NCI-H1092 treated with DMSO at 0.1 percent for 48 hours (cell line): ENCODE data around the gene SPTA1.
"Not testable (repeated sequence)": the region's sequence is repeated elsewhere in the genome, so short reads cannot be mapped to it uniquely, and the experiment has no call there.

ENCODE experiments used
- DNase-seq: peaks from one replicate; lab custom pipeline; 2025; lab: John Stamatoyannopoulos, UW

Gene SPTA1

GRCh38 chr1:158686111-158687009, at the start of gene SPTA1:
Gene SPTA1 (minus strand): TSS chr1:158686715. CDS start chr1:158686517, 198 bp downstream.
- no peak for DNase-seq

- no peak for DNase-seq
Measured at GRCh38 chr1:158735848-158736247, 49.3 kb upstream of the SPTA1 start.

GRCh38 chr1:158732524-158732923, 46.0 kb upstream of the SPTA1 start:
- no peak for DNase-seq

- DNase-seq: no peak
Measured at GRCh38 chr1:158731707-158732106, 45.2 kb upstream of the SPTA1 start.

DNA sequence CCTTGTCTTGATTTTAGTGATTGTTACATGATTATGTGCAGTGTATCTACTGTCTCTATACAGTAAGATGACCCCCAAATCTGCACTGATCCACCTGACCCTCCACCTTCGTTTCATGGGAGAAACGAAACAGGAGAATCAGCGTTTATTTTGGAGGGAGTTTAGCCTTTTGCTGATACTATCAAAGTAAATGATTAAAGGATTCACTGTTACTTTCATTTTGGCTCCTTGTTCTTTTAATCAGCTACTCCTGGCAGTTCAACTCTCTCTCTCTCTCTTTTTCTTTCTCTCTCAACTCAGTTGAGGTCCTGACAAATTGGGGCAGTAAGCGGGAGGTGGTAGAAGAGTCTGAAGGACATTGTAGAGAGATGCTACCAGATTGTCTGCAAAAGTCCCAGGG, 43.9 kb upstream of the SPTA1 start:
- DNase-seq: no peak

GRCh38 chr1:158728510-158729225, 42.2 kb upstream of the SPTA1 start:
- DNase-seq: no peak

GRCh38 chr1:158724442-158724841, 37.9 kb upstream of the SPTA1 start:
- DNase-seq: no peak

DNA sequence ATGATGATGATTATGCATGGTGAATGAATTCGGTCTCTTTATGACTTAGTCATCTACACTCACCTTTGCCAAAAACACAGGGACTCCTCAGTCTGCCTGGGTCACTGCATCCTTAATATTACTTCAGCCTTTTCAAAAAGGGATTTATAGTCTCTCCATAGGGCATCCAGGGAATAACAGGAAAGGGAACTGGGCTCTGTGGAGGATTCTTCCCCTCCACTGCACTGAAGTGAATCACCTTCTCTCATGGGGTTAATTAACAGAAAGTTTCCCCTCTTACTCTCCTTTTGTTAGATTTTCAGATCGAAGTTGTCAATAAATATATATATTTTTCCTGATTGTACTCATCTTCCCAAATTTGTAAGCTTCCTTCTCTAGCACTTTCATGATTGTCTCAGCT, 34.1 kb upstream of the SPTA1 start, which contains the start of gene OR6K3:
OR6K3 (minus strand) TSS at position 101 of the 400 bp plus-strand sequence. CDS start 2,605 bp downstream, outside the sequence.
- DNase-seq: no peak

- DNase-seq: no peak
Measured at GRCh38 chr1:158719664-158720063, 33.1 kb upstream of the SPTA1 start.

DNA sequence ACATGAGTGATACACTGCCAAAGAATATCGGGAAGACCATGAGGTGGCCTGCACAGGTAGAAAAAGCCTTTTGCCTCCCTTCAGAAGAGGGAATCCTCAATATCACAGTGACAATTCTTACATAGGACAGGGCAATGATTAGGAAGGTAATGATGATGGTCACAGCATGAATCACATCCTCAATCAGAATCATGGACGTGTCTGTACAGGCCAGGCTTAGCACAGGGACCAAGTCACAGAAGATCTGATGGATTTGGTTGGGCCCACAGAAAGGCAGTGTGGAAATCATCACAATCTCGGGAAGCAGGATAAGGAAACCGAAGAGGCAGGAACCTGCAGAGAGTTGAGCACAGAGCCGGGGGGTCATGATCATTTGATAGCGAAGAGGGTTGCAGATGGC, 30.8 kb upstream of the SPTA1 start:
- no peak for DNase-seq

GRCh38 chr1:158716335-158716734, 29.8 kb upstream of the SPTA1 start:
- DNase-seq: no peak

DNA sequence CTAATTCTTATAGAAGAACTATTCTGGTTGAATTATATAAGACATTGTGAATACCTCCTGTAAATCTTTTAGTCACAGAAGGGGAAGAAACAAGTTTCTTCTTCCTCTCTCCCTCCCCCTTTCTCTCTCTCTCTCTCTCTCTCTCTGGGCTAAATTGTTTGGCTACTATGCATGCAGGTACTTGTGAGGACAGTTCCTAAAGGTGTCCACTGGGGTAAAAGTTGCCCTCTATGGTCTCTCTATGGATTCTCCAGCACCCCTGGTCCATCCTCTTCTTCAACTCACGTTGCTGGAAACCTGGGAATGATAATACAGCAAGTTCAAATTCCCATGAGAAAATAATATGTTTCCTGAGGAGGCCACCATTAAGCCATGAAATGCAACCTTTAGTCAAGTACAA, 28.2 kb upstream of the SPTA1 start:
- no peak for DNase-seq

- DNase-seq: no peak
Measured at GRCh38 chr1:158711098-158711497, 24.6 kb upstream of the SPTA1 start.

DNA sequence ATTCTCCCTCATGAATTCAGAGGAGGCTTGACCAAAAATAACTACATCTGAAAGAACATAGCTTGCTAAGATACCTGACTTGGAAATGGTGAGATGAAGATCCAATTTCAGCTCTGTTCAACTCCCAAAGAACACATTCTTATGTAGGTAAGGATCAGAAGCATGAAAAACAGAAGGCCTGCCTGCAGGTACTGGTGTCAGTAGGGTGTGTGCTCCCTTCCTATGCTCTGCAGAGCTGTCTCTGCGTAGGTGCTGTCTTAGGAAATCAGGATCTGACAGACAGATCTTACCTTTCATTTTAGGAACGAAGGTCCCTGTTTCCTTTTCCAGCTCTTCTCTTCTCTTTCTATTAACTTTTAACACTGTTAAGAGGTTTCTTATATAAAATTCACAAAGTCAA, 19.6 kb upstream of the SPTA1 start:
- no peak for DNase-seq

GRCh38 chr1:158700552-158700951, 14.0 kb upstream of the SPTA1 start, which contains the start of gene OR6K2:
Gene OR6K2 (minus strand): TSS chr1:158700652. CDS start chr1:158700652, 0 bp downstream.
- DNase-seq: no peak

- DNase-seq: no peak
Measured at GRCh38 chr1:158694596-158694995, 8.1 kb upstream of the SPTA1 start.

DNA sequence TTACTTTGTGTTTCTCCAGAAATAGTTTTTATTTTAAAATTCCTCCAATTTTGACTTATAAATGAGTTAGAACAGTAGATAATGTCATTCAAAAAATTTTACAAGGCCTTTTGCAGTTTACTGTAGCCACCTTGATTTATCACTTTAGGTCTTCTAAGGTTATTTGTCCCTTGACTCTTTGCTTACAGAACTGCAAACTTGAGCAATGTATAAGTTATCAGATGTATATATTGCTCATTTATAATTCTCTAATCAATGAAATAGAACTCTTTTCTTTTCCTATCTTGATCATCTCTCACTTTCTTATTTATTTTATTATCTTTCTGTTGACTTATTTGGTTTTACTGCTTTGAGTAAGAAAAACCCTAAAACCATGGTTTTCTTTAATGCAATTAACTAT, 5.8 kb upstream of the SPTA1 start:
- DNase-seq: no peak

DNA sequence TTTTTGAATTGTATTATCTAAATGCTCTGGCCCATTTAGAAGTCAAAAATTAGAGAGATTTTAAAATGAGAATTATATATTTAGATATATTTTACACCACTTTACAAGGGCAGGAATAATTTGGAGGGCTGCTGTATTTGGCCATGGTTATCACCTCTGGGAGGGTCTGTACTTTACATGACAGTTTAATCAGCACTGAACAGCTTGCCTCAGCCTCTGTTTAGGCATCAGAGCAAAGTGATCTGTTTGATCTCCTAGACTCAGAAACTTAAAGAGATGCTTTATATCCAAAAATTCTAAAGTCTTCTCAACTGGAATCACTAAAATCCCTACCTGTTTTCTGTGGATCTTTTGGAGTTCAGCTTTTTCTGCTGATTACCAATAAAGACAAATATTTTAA, 5.4 kb upstream of the SPTA1 start:
- no peak for DNase-seq

DNA sequence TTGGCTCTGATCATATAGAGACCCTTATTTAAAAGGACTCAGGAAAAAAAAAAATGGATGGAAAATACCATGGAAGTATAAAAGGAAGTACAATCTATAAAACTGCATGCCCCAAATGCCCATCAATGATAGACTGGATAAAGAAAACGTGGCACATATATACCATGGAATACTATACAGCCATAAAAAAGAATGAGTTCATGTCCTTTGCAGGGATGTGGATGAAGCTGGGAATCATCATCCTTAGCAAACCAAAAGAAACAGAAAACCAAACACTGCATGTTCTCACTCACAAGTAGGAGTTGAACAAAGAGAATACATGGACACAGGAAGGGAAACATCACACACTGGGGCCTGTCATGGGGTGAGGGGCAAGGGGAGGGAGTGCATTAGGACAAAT, 4.6 kb upstream of the SPTA1 start:
- not testable (repeated sequence) for DNase-seq

DNA sequence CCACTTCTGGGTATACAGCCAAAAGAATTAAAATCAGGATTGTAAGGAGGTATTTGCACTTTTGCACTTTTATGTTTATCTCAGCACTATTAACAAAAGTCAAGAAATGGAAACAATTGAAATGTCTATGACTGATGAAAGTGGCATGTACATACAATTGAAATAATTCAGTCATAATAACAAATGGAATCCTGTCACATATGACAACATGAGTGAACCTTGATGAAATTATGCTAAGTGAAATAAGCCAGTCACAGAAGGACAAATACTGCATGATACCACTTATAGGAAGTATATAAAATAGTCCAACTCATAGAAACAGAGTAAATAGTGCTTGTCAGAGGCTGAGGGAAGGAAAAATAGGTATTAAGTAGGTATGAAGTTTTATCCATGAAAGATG, 3.4 kb upstream of the SPTA1 start:
- DNase-seq: no peak

DNA sequence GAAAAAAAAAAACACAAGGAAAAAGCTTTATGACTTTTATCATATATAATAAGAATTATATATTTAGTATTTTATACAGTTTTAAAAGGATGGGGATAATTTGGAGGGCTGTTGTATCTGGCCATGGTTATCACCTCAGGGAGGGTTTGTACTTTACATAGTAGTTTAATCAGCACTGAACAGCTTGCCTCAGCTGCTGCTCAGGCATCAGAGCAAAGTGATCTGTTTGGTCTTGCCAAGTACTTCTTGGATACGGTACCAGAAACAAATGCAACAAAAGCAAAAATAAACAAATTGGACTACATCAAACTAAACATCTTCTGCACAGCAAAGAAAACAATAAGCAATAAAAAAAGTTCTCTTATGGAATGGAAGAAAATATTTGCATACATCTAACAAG, 2.6 kb upstream of the SPTA1 start:
- no peak for DNase-seq

DNA sequence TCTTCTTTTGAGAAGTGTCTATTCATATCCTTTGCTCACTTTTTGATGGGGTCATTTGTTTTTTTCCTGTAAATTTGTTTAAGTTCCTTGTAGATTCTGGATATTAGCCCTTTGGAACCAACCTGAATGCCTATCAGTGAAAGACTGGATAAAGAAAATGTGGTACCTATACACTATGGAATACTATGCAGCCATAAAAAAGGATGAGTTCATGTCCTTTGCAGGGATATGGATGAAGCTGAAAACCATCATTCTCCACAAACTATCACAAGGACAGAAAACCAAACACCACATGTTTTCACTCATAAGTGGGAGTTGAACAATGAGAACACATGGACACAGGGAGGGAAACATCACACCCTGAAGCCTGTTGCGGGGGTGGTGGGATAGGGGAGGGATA, 1.8 kb upstream of the SPTA1 start:
- not testable (repeated sequence) for DNase-seq

- DNase-seq: no peak
Measured at GRCh38 chr1:158687037-158687436, 522 bp upstream of the SPTA1 start.
